ENCODE measurements around the gene DAP.

DAP gene

GRCh38 chr5:10708189-10708944, 52.7 kb downstream of the DAP start:
- no peak for DNase-seq

DNA sequence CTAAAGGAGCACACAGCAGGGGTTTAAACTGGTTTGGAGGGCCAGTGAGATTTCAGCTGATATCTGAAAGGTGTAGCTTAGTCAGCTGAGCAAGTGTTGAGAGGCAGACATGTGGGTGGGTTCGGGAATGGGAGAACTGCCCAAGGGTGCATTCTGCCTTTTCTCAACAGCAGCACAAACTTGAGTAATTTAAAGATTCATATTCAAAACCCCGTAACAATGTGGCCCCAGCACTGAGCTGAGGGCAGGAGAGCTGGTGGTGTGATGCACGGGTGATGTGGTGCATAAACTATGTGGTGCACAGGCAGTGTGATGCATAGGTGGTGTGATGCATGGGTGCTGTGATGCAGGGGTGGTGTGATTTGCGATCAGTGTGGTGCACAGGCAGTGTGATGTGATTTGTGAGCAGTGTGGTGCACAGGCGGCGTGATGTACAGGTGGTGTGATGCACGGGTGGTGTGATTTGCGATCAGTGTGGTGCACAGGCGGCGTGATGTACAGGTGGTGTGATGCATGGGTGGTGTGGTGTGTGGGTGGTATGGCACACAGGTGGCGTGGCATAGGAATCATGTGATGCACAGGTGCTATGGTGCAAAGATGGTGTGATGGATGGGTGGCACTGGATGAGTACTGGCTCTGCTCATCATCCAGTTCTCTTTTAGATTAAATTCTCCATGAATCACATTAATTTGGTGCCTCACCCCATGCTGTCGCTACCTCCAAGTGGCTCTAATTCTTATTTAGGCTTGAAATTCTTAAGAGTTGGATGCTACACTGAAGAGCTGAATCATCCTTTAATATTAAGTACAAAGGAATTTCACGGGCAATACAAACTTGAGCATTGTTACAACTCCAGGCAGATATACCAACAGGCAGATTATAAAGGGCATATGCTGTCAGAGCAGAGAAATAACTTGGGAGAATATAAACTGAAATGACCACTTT, 53.6 kb downstream of the DAP start:
- DNase-seq = no peak

GRCh38 chr5:10706326-10706725, 54.7 kb downstream of the DAP start:
- no peak for DNase-seq

GRCh38 chr5:10705747-10706146, 55.3 kb downstream of the DAP start:
- DNase-seq = no peak

- DNase-seq = no peak
These were observed 55.9 kb downstream of the DAP start for GRCh38 chr5:10704949-10705621.

DNA sequence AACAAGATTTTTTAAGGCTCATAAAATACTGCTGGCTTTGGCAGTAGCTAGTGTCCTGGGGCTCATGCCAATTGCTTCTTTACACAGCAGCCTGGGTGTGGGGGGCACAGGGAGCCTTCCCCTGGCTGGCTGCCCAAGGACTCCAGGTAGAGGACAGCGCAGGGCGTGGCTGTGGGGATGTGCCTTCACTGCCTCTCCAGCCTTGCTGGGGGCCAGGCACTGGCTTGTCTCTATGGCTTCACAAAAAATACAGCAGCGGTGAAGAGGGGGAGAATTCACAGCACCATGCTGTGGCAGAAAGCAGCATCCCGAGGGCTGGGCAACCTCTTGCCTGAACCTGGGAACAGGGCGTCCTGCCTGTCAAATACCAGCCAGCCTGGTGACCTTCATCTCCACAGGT, 57.4 kb downstream of the DAP start:
- DNase-seq = no peak

DNA sequence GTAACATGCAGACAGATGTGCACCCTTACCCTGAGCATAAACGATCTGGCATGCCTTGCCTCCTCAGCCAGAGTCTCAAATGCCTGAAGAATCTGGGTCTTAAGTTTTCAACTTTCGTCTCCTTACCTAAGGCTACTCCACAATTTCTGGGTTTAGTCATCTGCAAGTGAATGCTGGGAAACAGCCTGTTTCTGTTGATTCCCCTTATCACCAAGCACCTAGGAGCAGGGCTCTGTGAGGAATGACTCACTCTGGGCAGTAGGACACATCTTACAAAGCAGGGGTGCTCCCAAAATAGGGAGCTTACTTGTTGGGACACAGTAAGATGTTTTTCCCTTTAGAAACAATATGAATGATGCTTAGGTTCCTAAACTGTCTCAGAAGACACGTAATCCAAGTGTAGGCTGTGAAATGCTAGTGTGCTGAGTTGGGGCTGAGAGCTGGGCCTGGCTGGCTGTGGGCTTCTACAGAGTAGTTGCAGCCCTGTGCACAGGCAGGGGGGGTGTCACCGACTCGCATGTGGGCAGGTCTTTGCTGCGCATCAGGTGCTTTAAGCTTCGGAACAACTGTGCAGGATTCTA, 58.0 kb downstream of the DAP start:
- no peak for DNase-seq

- no peak for DNase-seq
These were observed 58.9 kb downstream of the DAP start for GRCh38 chr5:10702040-10702629.

GRCh38 chr5:10701567-10702039, 59.4 kb downstream of the DAP start:
- no peak for DNase-seq

DNA sequence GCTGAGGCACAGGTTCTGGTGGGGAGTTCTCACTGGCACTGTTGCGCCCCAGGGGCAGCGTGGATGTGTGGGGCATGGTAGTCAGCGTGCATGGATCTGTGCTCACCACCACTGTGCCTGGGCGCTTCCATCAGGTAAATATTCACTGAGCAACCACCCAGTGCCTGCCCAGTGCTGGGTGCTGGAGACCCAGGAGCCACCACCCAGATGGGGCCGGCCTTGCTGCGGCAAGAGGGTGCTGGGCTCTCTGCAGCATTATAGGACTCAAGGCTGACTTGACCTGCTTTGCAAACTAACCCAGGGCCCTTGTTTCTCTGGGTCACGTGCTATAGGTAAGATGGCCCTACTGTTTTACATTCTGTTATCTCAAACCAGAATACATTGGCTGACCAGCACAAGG, 60.5 kb downstream of the DAP start:
- no peak for DNase-seq

DNA sequence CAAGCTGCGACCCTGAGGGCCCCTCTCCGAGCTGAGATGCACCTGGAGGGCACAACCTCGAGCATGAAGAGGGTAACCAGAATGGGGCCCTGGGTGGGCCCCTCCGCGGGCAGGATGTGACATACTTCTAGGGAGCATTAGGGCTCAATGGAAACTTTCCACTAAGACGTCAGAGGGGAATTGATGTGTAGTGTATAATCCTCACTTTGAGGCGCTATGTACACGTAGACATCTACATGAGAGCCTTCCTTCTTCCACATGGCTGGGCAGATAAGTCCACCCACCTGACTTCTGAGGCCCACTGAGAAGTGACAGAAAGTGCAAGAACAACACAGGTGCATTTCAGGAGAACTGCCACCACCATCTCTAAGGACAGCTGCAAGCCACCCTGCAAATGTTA, 61.0 kb downstream of the DAP start:
- DNase-seq = no peak

GRCh38 chr5:10699281-10699874, 61.7 kb downstream of the DAP start:
- no peak for DNase-seq

DNA sequence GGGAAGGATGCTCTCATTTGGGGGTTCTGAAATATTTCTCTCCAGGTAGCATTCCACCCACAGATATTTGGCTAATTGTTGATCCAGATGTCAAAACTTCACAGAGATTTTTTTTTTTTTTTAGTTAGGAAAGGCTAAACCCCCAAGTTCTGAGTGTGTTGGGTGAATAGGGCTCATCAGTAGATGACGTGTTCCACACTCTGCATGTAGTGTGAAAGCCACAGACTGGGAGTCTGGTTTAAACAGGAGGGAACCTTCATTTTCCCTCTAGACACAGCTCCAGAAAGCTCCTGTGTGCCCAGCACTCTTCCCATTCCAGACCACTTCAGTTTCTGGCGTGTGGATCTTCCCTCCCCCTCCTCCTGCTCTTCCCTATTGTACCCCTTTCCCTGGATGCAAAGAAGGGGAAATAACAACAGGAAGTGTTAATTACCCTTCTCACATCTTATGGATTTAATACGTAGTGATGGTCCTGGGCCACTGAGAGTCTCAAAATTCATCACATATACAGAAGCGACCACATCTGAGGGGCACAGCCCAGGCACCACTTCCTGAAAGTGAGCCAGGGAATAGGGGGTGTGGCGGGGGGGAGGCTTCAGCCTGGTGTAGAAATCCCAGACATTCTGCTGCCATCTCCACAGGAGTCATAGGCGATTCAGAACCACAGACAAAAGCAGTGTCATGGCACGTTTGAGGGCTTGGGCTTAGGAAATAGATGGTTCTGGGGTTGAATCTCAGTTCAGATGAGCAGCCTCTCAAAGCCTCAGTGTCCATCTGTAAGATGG, 65.1 kb downstream of the DAP start:
- no peak for DNase-seq

- DNase-seq = no peak
These were observed 65.9 kb downstream of the DAP start for GRCh38 chr5:10695055-10695649.

GRCh38 chr5:10691826-10692785, 68.9 kb downstream of the DAP start:
- DNase-seq = no peak

DNA sequence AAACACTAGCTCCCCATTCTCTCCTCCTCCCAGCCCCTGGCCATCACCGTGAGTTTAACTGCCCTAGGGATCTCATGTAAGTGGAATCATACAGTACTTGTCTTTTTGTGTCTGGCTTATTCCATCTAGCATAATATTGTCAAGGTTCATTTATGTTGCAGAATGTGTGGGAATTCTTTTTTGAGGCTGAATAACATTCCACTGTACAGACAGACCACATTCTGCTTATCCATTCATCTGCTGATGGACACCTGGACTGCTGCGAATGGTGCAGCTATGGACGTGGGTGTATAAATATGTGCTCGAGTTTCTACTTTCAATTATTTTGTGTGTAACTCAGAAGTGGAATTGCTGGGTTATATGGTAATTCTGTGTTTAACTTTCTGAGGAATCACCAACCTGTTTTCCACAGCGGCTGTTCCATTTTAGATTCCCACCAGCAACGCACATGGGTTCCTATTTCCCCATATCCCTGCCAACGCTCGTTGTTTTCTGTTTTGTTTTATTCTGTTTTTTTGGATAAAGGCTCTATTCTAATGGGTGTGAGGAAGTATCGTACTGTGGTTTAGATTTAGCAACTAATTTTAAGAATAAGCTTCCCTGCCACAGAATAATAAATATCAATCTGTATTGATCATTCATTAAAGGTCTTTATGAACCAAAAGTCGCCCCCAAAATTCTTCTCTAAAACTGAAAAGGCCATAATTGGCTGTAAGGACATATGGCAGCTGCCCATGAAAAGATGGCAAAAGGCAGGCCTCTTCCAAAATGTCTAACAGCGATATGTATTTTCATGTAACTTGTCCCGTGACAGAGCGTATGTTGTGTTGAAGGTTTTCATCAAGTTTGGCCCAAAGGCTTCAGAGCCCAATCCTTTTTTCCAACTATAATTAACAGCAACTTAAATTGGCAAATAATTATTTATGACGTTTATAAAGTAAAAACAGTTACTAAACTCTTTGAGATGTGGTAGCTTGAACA, 70.3 kb downstream of the DAP start:
- no peak for DNase-seq

DNA sequence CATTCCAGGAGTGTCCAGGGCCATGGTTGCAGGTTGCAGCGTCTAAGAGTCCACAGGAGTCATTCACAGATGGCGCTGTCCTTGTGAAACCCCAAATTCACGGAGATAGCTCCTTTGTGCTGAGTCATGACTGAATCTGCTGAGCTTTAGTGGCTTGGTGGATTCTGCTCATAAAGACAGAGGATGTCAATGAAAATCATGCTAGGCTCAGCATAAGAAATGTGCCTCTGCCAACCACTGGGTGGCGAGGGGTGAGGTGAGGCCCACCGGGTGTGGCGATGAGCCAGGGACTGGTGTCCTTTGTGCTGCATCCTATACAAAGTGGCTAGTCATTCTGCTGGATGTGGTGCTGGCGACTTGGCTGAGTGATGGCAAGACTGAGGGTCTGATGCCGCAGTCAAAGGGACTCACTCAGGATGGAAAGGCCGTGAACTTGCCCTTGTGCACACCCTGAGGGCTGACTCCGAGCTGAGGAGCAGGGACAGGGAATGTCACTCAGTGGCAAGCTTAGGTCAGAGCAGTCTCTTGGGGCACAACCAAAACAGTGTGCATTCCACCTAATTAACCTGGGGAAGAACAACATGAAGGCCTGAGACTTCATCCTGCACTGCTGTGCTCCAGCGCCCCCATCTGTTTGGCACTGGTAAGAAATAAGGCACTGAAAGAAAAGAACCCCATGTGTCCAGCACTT, 71.5 kb downstream of the DAP start:
- DNase-seq = peak; percentile 66

- DNase-seq = no peak
These were observed 72.3 kb downstream of the DAP start for GRCh38 chr5:10688651-10689171.
